ENCODE results near the gene RPS6KB2. TPM values are rescaled to one million over a fixed set of nuclear protein-coding genes. Genes with fewer than 3 reads are reported as not detected.

RPS6KB2 gene
- total and polyA plus RNA-seq, 10 of the 15 experiments (the other 5 are each of a cell fraction or from before 2014, with no cell fraction given): 0.39 to 101 (median 58.4) TPM

- TF ChIP-seq ZNF592 (IDR thresholded peaks at IDR 0.05) (no peak), POU2F2 (IDR thresholded peaks at IDR 0.05; ENCODE audit: borderline replicate concordance, low read depth, low read length) (peak; percentile 66; the same call in 1 of the 3 replicates), SMAD1 (IDR thresholded peaks at IDR 0.05; ENCODE audit: low read depth, partially characterized antibody) (peak; percentile 83), CREB1 (IDR thresholded peaks at IDR 0.05; ENCODE audit: low read depth) (no peak), CUX1 (IDR thresholded peaks at IDR 0.05; ENCODE audit: insufficient replicate concordance, low read depth, low read length) (no peak), KDM1A (IDR thresholded peaks at IDR 0.05; ENCODE audit: borderline replicate concordance) (no peak), ZBTB11 (CRISPR knock-in tag; IDR thresholded peaks at IDR 0.05) (no peak), POLR2AphosphoS2 (IDR thresholded peaks at IDR 0.05; ENCODE audit: low read depth, low read length) (peak; percentile 78), E2F4 (IDR thresholded peaks at IDR 0.05; ENCODE audit: low read depth, low read length) (no peak), SPI1 (IDR thresholded peaks at IDR 0.05; ENCODE audit: borderline replicate concordance, insufficient read depth, low read depth, low read length) (peak; percentile 14; the same call in 1 of the 2 replicates), MLLT1 (IDR thresholded peaks at IDR 0.05) (peak; percentile 79), IKZF1 (conservative IDR thresholded peaks at IDR 0.05) (peak; percentile 74), SMARCA5 (IDR thresholded peaks at IDR 0.05) (no peak)
These were observed 9.0 kb downstream of the RPS6KB2 start, which contains the start of gene PTPRCAP (continued) for GRCh38 chr11:67437082-67437808.
